ENCODE results near the gene ATXN3.

ATXN3 gene

DNA sequence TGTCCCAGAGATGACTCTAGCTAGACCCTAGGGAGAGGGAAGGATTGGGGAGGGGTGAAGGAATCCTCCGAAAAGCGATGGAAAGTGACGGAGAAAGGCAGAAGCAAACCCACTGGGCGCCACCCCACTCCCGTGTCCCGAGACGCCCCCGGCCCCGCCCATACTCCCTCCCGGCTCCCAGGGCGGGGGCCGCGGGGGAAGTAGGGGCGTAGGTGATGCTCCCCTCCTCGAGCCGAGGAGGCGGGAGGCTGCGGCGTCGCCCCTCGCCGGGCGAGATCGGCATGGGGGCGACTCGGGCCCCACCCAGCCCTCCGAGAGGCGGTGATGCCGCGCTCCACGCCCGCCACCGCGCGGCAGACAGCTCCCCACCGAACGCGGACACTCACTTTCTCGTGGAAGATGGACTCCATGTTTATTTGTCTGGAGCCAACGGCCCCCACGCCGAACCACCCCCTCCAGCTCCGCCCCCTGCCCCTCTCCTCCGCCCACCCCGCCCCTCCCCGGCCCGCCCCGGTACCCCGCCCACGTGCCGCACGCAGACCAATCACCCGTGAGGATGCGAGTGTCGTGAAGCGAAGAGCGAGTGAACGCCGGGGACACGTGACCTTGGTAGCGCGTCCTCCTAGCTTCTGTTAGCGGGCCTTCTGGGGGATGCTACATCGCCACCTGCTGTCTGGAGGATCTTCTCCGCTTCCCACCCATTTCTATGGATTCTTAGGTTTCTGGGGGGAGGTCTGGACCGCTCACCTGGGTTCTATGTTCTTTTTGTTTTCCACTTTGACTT, at the start of gene ATXN3:
TSS of gene ATXN3 (minus strand) at position 440 of the 784 bp plus-strand sequence. CDS start at position 410, 30 bp downstream.
- peak within 1 kb of the TSS; percentile 71 to 83 (median 73) for H3K9ac ChIP-seq (ENCODE audit: low read length in 5 of 5)
- no peaks in the 10 kb centered on the region for H3K27me3 ChIP-seq (ENCODE audit: control insufficient read depth in 5 of 5, insufficient read depth in 4 of 5, low read length in 5 of 5)
- peaks cover 6 to 27% (median 16%) of the 10 kb centered on the region in 5 donors for H3K4me1 ChIP-seq (ENCODE audit: control insufficient read depth in 5 of 5, insufficient read depth in 5 of 5, low read length in 5 of 5)
- peak within 1 kb of the TSS; percentile 96 for H3K27ac ChIP-seq (ENCODE audit: low read depth, low read length)
- no peaks in the 10 kb centered on the region for H3K9me3 ChIP-seq (ENCODE audit: control insufficient read depth in 5 of 5, low read length in 5 of 5)
- H3K4me3 ChIP-seq (ENCODE audit: low read depth in 1 of 5, low read length in 5 of 5) = peak within 1 kb of the TSS; percentile 78 to 96 (median 90)
- H3K36me3 ChIP-seq (ENCODE audit: control insufficient read depth in 5 of 5, insufficient read depth in 5 of 5, low read length in 5 of 5) = no peaks in the 10 kb centered on the region

DNA sequence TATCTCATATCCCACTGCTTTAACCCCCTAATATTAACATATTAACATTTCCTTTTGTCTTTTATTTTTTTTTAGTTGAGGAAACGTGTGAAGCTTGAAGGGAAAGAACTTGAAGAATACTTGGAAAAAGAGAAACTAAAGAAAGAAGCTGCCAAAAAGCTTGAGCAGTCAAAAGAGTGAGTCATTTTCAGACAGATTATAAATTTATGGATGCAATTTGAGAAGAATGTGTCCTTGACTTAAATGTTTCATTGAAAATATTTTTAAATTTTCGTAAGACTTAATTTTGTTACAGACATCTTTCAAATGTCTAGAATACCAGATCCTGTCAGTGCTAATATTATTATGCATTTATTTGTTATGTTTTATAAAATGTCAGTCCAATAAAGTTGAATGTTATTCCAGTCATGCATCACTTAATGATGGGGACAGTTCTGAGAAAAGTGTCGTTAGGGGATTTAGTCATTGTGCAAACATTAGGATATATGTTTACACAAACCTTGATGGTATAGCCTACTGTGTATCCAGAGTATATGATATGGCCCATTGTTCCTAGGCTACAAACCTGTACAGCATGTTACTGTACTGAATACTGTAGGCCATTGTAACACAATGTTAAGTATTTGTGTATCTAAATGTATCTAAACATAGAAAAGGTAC, 48.0 kb upstream of the ATXN3 start:
- H3K4me3 ChIP-seq (ENCODE audit: low read depth in 1 of 5, low read length in 5 of 5) = peak overlapping the region in 1 of 5 donors; percentile 6
- H3K27ac ChIP-seq (ENCODE audit: low read depth, low read length) = peak overlapping the region; percentile 37

DNA sequence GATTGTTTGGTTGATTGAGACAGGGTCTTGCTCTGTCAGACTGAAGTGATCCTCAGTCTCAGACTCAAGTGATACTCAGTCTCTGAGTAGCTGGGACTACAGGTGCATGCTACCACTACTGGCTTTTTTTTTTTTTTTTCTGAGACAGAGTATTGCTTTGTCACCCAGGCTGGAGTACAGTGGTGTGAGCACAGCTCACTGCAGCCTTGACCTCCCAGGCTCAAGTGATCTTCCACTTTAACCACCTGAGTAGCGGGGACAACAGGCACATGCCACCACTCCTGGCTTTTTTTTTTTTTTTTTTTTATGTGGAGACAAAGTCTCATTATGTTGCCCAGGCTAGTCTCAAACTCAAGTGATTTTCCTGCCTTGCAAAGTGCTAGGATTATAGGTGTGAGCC, 47.2 kb upstream of the ATXN3 start:
- Histone ChIP-seq H3K27ac (ENCODE audit: low read depth, low read length) (peak overlapping the region; percentile 37), H3K4me1 (ENCODE audit: control insufficient read depth in 5 of 5, insufficient read depth in 5 of 5, low read length in 5 of 5) (peaks cover 0 to 21% (median 0%) of the 10 kb centered on the region in 5 donors), H3K4me3 (ENCODE audit: low read depth in 1 of 5, low read length in 5 of 5) (no peak overlapping the region), H3K36me3 (ENCODE audit: control insufficient read depth in 5 of 5, insufficient read depth in 5 of 5, low read length in 5 of 5) (peaks cover 26 to 49% (median 38%) of the 10 kb centered on the region in 5 donors), H3K9me3 (ENCODE audit: control insufficient read depth in 5 of 5, low read length in 5 of 5) (no peaks in the 10 kb centered on the region), H3K27me3 (ENCODE audit: control insufficient read depth in 5 of 5, insufficient read depth in 4 of 5, low read length in 5 of 5) (no peaks in the 10 kb centered on the region), H3K9ac (ENCODE audit: low read length in 5 of 5) (no peak overlapping the region)

More for the DNA sequence above, 48.0 kb upstream of the ATXN3 start:
- no peaks in the 10 kb centered on the region for H3K9me3 ChIP-seq (ENCODE audit: control insufficient read depth in 5 of 5, low read length in 5 of 5)
- no peaks in the 10 kb centered on the region for H3K27me3 ChIP-seq (ENCODE audit: control insufficient read depth in 5 of 5, insufficient read depth in 4 of 5, low read length in 5 of 5)
- H3K9ac ChIP-seq (ENCODE audit: low read length in 5 of 5) = no peak overlapping the region
- H3K4me1 ChIP-seq (ENCODE audit: control insufficient read depth in 5 of 5, insufficient read depth in 5 of 5, low read length in 5 of 5) = peaks cover 0 to 21% (median 0%) of the 10 kb centered on the region in 5 donors
- H3K36me3 ChIP-seq (ENCODE audit: control insufficient read depth in 5 of 5, insufficient read depth in 5 of 5, low read length in 5 of 5) = peaks cover 27 to 49% (median 39%) of the 10 kb centered on the region in 5 donors

DNA sequence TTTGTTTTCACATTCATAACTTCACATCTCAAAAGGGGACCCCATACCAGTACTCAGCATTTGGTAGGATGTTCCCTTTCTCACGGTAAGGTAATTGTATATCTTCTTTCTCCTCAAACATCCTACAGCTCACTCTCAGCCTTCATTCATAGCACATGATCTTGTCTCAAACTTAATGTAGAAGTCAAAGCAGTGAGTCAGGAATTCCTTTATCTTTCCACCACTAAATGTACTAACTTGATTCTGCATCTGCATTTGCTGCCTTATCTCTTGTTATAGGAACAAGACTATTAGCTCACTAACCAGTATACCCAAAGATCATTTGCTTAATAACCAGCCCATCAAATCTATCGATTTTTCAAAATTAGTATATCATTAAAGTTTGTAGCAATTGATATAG, 38.3 kb upstream of the ATXN3 start:
- Histone ChIP-seq H3K4me3 (ENCODE audit: low read depth in 1 of 5, low read length in 5 of 5) (no peak overlapping the region), H3K36me3 (ENCODE audit: control insufficient read depth in 5 of 5, insufficient read depth in 5 of 5, low read length in 5 of 5) (peaks cover 46 to 86% (median 62%) of the 10 kb centered on the region in 5 donors), H3K9me3 (ENCODE audit: control insufficient read depth in 5 of 5, low read length in 5 of 5) (no peaks in the 10 kb centered on the region), H3K27ac (ENCODE audit: low read depth, low read length) (no peak overlapping the region), H3K9ac (ENCODE audit: low read length in 5 of 5) (no peak overlapping the region), H3K4me1 (ENCODE audit: control insufficient read depth in 5 of 5, insufficient read depth in 5 of 5, low read length in 5 of 5) (no peaks in the 10 kb centered on the region), H3K27me3 (ENCODE audit: control insufficient read depth in 5 of 5, insufficient read depth in 4 of 5, low read length in 5 of 5) (no peaks in the 10 kb centered on the region)

DNA sequence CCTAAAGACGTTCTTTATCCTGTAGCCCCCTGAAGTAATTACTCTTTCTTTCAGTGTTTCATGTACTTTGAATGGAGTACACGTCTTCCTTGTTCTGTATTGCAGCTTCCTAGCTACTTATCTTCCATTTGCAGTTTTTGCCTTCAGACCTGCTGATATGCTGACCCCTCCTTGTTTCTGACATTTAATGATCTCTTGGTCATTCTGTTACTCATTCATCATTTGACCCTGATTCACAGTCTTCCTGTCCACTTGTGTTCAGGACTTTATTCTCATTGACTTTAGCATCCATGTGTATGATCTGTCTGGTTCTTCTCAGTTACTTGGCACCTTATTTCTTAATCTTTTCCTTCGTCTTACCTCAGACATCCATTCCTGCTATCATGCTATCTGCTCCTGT, 37.6 kb upstream of the ATXN3 start:
- Histone ChIP-seq H3K9me3 (ENCODE audit: control insufficient read depth in 5 of 5, low read length in 5 of 5) (no peaks in the 10 kb centered on the region), H3K9ac (ENCODE audit: low read length in 5 of 5) (no peak overlapping the region), H3K4me3 (ENCODE audit: low read depth in 1 of 5, low read length in 5 of 5) (no peak overlapping the region), H3K4me1 (ENCODE audit: control insufficient read depth in 5 of 5, insufficient read depth in 5 of 5, low read length in 5 of 5) (no peaks in the 10 kb centered on the region), H3K36me3 (ENCODE audit: control insufficient read depth in 5 of 5, insufficient read depth in 5 of 5, low read length in 5 of 5) (peaks cover 43 to 85% (median 60%) of the 10 kb centered on the region in 5 donors), H3K27me3 (ENCODE audit: control insufficient read depth in 5 of 5, insufficient read depth in 4 of 5, low read length in 5 of 5) (no peaks in the 10 kb centered on the region), H3K27ac (ENCODE audit: low read depth, low read length) (no peak overlapping the region)

DNA sequence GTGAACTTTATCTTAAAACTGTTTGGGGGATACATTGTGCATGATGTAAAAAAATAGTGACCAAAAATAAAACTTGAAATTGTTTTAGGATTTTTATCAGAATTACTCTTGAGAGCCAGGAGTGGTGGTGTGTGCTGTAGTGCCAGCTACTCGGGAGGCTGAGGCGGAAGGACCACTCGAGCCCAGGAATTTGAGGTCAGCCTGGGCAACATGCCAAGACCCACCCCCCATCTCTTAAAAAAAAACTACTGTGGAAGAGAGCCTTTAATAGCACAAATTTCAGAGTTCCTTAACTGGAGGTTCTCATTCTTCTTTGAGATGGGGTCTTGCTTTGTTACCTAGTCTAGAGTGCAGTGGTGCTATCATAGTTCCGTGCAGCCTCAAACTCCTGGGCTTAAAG, 36.9 kb upstream of the ATXN3 start:
- no peaks in the 10 kb centered on the region for H3K27me3 ChIP-seq (ENCODE audit: control insufficient read depth in 5 of 5, insufficient read depth in 4 of 5, low read length in 5 of 5)
- H3K27ac ChIP-seq (ENCODE audit: low read depth, low read length) = no peak overlapping the region
- H3K9ac ChIP-seq (ENCODE audit: low read length in 5 of 5) = no peak overlapping the region
- H3K9me3 ChIP-seq (ENCODE audit: control insufficient read depth in 5 of 5, low read length in 5 of 5) = no peaks in the 10 kb centered on the region
- peaks cover 44 to 87% (median 63%) of the 10 kb centered on the region in 5 donors for H3K36me3 ChIP-seq (ENCODE audit: control insufficient read depth in 5 of 5, insufficient read depth in 5 of 5, low read length in 5 of 5)
- no peak overlapping the region for H3K4me3 ChIP-seq (ENCODE audit: low read depth in 1 of 5, low read length in 5 of 5)
- no peaks in the 10 kb centered on the region for H3K4me1 ChIP-seq (ENCODE audit: control insufficient read depth in 5 of 5, insufficient read depth in 5 of 5, low read length in 5 of 5)

DNA sequence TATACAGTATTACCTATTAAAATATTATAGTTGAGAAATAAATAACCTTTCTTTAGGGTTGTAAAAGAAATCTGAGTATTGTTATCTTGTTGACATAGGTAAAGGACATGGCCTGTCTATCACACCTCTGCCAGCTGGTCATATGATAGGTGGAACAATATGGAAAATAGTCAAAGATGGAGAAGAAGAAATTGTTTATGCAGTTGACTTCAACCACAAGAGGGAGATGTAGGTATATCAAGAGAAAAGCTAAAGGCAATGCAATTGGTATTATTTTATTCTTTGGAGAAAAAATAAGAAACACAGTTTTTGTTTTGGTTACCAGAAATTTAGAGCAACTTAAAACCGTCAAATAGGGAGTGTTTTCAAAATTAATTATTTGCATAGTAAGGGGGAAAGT, 28.9 kb upstream of the ATXN3 start:
- H3K27ac ChIP-seq (ENCODE audit: low read depth, low read length) = no peak overlapping the region
- H3K9ac ChIP-seq (ENCODE audit: low read length in 5 of 5) = no peak overlapping the region
- no peak overlapping the region for H3K4me3 ChIP-seq (ENCODE audit: low read depth in 1 of 5, low read length in 5 of 5)
- H3K4me1 ChIP-seq (ENCODE audit: control insufficient read depth in 5 of 5, insufficient read depth in 5 of 5, low read length in 5 of 5) = peaks cover 0 to 5% (median 0%) of the 10 kb centered on the region in 5 donors
- H3K27me3 ChIP-seq (ENCODE audit: control insufficient read depth in 5 of 5, insufficient read depth in 4 of 5, low read length in 5 of 5) = no peaks in the 10 kb centered on the region
- no peaks in the 10 kb centered on the region for H3K9me3 ChIP-seq (ENCODE audit: control insufficient read depth in 5 of 5, low read length in 5 of 5)
- peaks cover 31 to 75% (median 40%) of the 10 kb centered on the region in 5 donors for H3K36me3 ChIP-seq (ENCODE audit: control insufficient read depth in 5 of 5, insufficient read depth in 5 of 5, low read length in 5 of 5)

DNA sequence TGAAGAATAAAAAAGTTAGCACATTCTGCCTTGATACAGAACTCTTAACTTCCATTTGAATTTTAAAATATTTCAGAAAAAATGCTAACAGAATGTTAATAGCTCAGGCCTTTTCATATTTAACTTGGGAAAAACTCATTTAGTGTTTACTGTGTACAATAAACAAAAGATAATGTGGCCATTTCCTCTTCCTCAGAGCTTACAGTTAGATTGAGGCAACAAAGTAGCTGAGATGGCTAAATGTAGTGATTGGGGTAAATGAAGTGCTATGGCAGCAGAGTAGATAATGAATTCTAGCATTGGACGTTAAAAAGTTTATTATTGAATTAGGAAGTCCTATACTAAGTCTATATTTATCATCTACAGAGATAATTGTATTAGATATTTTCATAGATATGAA, 28.1 kb upstream of the ATXN3 start:
- peaks cover 29 to 77% (median 43%) of the 10 kb centered on the region in 5 donors for H3K36me3 ChIP-seq (ENCODE audit: control insufficient read depth in 5 of 5, insufficient read depth in 5 of 5, low read length in 5 of 5)

DNA sequence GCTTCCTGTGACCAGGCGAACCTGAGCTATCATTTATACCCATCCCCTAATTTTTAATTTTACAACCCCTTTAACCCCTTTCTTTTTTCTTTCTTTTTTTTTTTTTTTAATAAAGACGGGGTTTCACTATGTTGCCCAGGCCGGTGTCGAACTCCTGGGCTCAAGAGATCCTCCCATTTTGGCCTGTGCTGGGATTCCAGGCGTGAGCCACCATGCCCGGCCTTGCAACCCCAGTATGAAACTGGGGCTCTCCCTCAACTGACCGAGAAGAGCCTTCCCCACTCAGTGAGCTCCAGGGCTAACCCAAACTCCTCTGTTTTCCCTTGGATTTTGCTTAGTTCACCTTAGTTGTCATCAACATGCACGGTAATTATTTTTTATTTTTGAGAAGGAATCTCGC, 16.4 kb upstream of the ATXN3 start:
- Histone ChIP-seq H3K4me3 (ENCODE audit: low read depth in 1 of 5, low read length in 5 of 5) (peak overlapping the region; percentile 82 to 98 (median 95)), H3K4me1 (ENCODE audit: control insufficient read depth in 5 of 5, insufficient read depth in 5 of 5, low read length in 5 of 5) (peaks cover 0 to 28% (median 16%) of the 10 kb centered on the region in 5 donors), H3K36me3 (ENCODE audit: control insufficient read depth in 5 of 5, insufficient read depth in 5 of 5, low read length in 5 of 5) (peaks cover 4 to 19% (median 7%) of the 10 kb centered on the region in 5 donors), H3K9me3 (ENCODE audit: control insufficient read depth in 5 of 5, low read length in 5 of 5) (no peaks in the 10 kb centered on the region), H3K27ac (ENCODE audit: low read depth, low read length) (peak overlapping the region; percentile 97), H3K9ac (ENCODE audit: low read length in 5 of 5) (peak overlapping the region; percentile 93 to 100 (median 99)), H3K27me3 (ENCODE audit: control insufficient read depth in 5 of 5, insufficient read depth in 4 of 5, low read length in 5 of 5) (no peaks in the 10 kb centered on the region)

More for the DNA sequence above, 28.1 kb upstream of the ATXN3 start:
- H3K27ac ChIP-seq (ENCODE audit: low read depth, low read length) = no peak overlapping the region
- no peak overlapping the region for H3K9ac ChIP-seq (ENCODE audit: low read length in 5 of 5)
- H3K9me3 ChIP-seq (ENCODE audit: control insufficient read depth in 5 of 5, low read length in 5 of 5) = no peaks in the 10 kb centered on the region
- H3K4me3 ChIP-seq (ENCODE audit: low read depth in 1 of 5, low read length in 5 of 5) = no peak overlapping the region
- peaks cover 0 to 11% (median 0%) of the 10 kb centered on the region in 5 donors for H3K4me1 ChIP-seq (ENCODE audit: control insufficient read depth in 5 of 5, insufficient read depth in 5 of 5, low read length in 5 of 5)
- no peaks in the 10 kb centered on the region for H3K27me3 ChIP-seq (ENCODE audit: control insufficient read depth in 5 of 5, insufficient read depth in 4 of 5, low read length in 5 of 5)

DNA sequence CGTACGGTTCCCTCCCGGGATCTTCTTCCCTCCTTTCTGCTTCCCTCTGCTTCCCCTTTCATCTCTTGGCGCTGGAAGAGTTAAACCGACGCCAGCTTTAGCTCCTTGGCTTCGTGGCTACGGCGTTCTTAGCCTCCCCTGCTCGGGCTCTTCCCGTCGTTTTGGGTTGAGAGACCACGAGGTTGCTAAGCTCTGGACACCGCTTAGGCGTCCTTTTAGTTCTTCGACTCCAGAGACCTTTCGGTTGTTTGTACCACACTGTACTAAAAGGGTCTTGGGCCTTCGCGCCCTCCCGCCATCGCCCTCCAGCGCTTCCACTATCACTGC, 15.9 kb upstream of the ATXN3 start:
- peaks cover 3 to 19% (median 4%) of the 10 kb centered on the region in 5 donors for H3K36me3 ChIP-seq (ENCODE audit: control insufficient read depth in 5 of 5, insufficient read depth in 5 of 5, low read length in 5 of 5)
- H3K27ac ChIP-seq (ENCODE audit: low read depth, low read length) = peak overlapping the region; percentile 97
- peak overlapping the region; percentile 82 to 98 (median 95) for H3K4me3 ChIP-seq (ENCODE audit: low read depth in 1 of 5, low read length in 5 of 5)
- H3K4me1 ChIP-seq (ENCODE audit: control insufficient read depth in 5 of 5, insufficient read depth in 5 of 5, low read length in 5 of 5) = peaks cover 0 to 28% (median 16%) of the 10 kb centered on the region in 5 donors
- no peaks in the 10 kb centered on the region for H3K27me3 ChIP-seq (ENCODE audit: control insufficient read depth in 5 of 5, insufficient read depth in 4 of 5, low read length in 5 of 5)
- H3K9me3 ChIP-seq (ENCODE audit: control insufficient read depth in 5 of 5, low read length in 5 of 5) = no peaks in the 10 kb centered on the region
- H3K9ac ChIP-seq (ENCODE audit: low read length in 5 of 5) = peak overlapping the region; percentile 93 to 100 (median 99)
